NCI-H774 (cell line): Measurements from ENCODE around the gene NHERF1.

Source experiments
- DNase-seq: peaks from one replicate; lab custom pipeline; 2025; lab: John Stamatoyannopoulos, UW

Gene NHERF1

DNA sequence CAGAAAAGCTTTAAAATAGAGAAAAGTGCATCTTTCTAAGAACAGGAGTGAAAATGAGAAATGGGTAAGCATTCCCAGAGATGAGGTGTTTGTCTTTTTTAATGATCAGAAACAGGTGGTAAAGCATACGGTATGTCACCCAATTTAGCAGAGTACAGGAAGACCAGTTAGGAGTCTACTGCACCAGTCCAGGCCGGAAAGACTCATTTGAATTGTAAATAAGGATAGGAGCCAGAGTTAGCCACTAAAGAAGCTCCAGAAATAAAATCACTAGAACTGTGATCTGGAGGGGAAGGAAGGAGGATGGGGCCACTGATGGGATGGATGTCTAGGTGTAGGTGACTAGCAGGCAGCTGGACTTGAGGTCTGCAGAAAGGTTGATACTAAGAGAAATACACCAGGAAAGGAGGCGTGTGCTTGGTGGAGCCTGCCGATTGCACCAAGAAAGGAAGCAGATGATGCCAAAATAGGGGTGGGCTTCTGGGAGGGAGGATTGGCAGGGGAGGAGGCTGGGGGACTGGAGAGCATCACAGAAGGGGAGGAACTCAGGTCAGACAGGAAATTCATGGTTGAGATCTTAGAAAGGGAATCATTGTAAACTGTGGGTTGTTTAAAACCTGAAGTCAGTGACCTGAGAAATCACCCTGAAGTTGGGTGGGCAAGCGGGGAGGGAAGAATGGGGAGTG, 35.8 kb downstream of the NHERF1 start:
- DNase-seq: no peak

DNA sequence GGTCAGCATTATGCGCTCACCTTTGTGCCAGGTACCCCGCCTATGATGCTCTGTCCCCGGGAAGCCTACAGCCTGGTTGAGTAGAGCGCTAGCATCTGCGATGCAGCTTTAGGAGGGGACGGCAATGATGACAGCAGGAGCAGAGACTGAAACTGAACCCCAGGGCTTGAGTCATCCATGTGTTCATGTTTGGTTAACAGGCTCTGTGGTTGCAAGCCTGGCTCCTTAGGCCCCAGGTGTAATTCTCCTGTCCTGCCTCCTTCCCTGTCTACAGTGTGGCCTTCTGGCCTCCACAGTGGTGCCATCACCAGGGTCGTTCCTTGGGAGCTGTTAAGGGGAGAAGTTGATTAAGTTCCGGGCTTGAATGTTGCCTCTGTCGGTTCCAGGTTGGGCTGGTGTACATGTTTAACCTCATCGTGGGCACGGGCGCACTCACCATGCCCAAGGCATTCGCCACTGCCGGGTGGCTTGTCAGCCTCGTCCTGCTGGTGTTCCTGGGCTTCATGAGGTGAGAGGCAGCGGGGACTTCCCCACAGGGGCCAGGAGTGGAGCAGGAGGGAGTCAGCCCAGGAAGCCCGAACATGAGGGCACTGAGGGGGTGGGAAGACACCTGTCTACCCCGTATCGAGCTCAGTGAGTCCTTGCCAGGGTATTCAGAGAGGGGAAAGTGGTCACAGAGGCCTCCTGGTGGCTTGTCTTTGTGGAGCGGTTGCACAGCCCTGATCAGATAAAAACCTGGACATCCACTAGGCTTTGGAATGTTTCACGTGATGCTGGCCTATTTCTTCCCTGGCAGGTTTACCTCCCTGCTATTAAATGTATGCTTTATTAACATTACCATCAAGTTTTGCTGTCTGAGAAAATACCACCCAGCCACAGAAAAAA, 36.9 kb downstream of the NHERF1 start:
- no peak for DNase-seq

DNA sequence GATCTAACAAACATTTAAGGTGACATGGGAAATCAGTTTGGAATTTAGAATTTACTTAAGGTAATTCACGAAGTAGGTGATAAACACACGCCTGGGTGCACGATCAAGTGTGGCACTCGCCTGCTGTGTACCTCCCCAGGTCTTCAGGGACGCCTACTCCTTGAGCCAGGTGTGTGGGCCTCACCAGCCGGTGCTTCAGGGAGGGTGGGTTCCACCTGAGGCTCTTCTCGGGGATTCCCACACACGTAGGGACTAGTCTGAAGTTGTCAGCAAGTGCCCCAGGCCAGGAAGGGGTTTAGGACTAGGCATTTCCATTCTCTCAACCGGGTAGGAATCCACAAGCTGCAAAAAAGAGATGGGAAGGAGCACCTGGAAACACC, 37.5 kb downstream of the NHERF1 start:
- DNase-seq: no peak

DNA sequence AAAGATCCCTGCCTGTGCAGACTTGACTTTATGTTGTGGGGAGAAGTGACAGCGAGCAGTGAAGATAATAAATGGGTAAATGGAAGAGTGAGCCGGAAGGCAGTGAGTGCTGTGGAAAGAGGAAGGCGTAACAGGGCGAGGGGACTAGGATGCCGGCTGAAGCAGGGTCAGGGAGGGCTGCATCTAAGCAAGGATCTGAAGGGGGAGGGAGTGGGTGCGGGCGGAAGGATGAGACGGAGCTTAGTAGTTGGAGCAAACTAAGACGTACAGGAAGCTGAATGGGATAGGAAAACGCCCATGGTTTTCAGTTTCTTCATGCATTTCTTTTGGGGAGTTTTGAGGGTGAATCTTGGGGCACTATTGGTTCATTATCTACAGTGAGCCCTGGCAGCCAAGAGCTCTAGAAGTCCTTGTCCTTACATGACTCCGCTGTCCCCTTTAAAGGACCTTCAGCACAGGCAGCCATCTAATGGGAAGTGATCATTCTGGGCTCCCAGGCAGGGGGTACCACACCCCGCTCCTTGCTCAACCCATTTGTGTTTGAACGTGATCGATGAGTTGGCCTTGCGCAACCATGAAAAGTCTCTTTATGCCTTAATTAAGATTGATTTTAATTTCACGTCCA, 38.1 kb downstream of the NHERF1 start:
- DNase-seq: no peak

DNA sequence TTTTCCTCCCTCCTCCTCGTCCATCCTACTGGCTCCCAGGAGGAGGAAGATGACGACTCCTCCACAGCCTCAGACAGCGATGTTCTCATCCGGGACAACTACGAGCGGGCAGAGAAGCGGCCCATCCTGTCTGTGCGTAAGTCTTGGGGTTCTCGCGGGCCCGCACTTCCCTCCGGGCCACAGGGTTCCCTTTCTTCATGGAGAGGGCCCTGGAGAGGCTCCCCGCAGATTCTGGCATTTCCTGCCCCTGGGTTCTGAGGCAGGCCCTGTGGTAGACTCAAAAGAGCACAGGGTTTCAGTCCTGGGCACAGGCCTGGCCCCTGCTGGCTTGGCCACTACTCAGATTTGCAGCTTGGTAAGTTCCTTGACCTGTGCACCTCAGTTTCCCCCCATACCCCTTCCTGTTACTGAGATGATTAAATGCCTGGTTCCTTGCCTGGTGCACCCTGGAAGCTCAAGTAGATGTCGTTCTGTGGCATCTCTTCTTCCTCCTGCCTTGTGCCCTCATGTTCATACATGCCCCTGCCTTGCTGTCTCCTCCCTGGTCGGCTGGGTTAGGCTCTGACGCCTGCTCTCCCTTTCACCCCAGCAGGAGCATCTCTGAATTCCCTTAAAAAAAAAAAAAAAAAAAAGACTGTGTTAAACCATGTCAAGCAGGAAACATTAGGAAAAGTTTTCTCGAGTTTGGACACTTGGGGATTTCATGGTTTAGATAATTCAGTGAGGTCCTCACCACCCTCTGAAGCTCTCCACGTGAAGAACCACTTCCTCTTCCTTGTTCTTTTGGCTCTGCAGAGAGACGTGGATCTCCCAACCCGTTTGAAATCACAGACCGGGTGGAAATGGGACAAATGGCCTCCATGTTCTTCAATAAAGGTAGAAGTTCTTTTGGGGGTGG, 42.0 kb downstream of the NHERF1 start:
- DNase-seq: no peak

DNA sequence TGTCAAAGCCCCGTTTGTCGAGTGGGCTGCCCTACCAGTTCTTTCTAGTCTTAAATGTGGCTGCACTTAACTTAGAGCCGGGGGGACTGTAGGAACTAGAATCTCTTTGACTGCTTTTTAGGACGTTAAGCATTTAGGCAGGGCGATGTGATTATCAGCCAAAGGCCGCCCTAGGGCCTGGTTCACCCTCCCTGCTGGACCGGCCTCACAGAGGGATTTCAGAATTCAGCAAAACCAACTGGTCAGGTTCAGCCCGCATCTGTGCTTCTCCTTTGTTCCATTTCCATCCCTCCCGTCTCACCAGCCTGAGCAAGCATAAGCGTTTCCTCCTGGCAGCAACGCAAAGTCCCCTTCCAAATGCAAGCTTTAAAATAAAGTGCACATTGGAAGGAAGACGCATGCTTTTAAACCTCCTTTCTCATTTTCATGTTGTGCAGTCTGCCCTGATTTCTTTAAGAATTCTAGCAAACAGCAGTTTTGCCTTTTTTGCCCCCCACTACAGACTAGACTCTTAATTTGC, 44.2 kb downstream of the NHERF1 start:
- DNase-seq: no peak

DNA sequence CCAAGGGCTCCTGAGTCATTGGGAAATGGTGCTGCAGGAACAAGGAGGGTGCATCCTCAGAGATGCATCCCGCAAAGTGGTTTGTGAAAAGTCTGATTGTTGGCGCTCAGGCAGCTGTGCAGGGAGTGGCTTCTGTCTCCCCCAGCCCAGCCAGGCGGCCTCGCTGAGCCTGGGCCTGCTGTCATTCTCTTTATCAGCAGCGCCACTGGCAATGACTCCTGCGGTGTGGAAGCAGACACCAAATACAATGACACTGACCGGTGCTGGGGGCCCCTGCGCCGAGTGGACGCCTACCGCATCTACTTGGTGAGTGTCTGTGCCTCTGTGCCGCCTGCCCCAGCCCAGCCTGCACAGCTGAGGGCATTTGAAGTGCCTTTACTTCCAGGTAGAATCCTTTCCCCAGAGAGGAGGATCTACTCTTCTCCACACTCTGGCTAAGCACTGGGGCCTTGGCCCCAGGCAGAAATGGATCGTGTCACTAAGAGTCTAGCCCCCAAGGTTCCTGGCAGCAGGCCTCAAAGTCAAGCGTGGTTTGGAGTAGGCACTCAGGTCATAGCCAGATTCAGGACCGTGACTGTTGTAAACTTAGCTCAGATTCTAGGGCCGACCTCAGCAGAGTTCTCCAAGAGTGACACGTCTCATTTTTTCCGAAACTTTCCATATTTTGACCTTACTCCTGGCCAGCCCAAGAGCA, 47.0 kb downstream of the NHERF1 start:
- no peak for DNase-seq

DNA sequence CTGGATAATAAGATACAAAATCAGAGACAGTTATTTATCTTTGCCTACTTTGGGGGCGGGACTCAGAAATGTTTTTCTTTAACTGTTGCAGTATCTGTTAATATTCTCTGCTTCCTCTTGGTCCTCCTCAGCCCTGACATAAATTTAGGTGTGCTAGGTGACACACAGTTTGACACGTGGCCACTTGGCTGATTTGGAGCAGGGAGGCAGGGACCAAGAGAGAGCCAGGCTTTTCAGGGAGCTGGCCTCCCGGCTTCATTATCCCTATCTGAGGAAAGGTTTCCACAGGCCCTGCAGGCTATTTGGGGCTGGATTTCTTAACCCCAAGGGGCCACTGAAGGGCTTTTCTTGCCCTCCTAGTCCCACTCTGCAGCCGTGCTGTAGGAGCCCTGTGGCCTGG, 47.8 kb downstream of the NHERF1 start:
- no peak for DNase-seq

DNA sequence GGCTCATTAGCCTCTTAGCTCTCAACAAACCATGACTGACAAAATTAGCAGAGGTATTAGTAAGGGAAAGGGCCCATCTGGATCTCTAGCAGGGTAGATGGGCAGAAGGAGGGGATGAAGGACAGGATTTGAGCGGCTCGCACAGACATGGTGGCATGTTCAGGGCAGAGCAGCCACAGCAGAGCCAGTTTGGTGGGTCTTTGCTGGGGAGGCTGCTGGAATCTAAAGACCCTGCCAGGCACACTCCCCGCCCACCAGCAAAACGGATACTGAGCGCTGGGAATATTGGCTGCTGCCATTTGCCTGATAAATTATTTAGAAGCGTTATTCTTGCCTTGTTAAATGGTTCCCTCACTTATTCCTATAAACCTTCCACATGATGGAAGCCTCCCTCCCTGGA, 48.4 kb downstream of the NHERF1 start:
- no peak for DNase-seq

DNA sequence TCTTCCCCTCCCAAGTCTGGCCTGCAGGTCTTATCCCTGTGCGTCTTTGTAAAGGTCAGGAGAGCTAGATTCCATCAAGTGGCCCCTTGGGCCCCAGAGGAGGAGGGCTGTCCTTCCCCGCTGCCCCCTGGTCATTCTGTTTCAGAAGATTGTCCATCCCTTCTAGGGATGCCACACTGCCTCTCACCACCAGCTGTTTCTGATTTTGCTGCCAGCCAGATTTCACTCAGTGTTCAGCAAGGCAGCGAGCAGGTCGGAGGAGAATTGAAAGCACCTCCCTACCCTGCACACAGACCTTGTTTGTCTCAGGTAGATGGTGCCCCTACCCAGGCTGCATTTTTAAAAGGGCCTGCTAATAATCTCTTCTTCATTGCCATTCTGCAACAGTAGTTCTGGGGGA, 49.4 kb downstream of the NHERF1 start:
- DNase-seq: no peak

DNA sequence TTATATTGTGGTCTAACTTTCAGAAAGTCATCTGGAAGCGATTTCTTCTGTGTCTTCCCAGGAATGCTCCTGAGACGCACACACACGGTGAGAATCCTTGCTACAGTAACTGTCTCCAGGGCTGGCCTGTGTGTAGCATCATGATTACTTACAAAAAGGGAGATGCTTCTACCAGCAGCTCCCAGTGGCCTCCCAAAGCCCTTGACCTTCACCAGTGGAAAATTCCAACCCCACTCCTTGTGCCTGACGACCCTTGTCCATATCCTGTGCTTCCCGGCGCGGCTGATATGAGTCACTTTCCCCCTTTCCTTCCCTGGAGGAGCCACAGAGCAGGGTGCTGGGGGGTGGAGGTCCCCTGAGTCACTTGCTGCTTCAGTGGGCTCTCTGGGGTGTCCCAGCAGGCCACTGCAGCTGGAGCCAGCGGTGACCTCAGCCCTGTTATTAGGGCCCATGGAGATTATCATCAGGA, 49.8 kb downstream of the NHERF1 start:
- DNase-seq: no peak

DNA sequence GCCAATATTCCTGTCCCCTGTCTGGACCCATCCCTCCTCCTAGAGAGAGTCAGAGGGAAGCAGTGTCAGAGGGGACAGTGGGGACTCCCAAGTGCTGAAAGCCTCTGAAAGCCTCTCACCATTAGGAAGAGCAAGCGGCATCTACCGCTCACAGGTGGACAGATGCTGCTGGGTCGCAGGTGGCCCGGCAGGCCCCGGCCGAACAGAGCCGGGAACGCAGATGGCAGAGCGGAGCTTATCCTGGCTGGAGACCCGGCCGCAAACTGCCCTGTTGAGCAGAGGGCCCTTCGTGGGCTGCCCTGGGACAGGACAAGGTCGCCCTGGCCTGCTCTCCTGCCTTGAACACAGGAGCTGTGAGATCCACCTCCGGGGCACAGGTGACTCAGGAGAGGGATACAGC, 50.7 kb downstream of the NHERF1 start:
- no peak for DNase-seq

DNA sequence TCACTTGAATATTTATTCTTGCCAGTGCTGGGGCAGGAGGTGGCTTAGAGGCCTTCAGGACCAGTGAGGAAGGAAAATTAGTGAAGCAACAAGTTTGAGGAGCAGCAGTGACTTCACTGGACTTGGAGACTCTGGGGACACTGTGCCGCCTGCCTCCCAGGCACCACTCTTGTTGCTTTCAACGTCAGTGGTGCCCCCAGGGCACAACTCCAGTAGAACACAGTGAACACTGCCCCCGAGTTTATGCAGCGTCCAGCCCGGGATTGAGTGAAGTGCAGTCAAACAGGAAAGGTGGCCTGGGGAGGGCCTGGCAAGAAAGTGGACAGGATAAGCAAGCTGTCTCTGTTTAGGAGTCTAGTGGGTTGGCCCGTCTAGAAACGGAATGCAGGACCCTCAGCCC, 52.1 kb downstream of the NHERF1 start:
- DNase-seq: no peak

DNA sequence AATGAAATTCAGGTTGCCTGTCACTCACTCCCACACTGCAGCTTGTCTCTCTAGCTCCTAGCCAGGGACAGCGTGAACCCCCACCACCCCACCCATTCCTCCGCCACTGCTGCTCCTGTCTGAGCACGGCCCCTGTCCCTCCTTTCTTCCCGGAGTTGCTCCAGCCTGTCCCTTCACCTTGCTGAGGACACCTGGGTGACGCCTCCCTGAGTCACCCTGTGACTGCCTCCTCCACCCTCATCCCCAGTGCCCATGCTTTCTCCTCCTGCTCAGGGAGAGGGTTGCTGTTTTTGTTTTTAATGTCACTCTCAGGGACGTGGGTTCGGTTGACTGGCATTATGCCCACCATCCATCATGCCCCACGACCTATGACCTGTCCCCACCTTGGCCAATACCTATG, 53.5 kb downstream of the NHERF1 start:
- DNase-seq: no peak

DNA sequence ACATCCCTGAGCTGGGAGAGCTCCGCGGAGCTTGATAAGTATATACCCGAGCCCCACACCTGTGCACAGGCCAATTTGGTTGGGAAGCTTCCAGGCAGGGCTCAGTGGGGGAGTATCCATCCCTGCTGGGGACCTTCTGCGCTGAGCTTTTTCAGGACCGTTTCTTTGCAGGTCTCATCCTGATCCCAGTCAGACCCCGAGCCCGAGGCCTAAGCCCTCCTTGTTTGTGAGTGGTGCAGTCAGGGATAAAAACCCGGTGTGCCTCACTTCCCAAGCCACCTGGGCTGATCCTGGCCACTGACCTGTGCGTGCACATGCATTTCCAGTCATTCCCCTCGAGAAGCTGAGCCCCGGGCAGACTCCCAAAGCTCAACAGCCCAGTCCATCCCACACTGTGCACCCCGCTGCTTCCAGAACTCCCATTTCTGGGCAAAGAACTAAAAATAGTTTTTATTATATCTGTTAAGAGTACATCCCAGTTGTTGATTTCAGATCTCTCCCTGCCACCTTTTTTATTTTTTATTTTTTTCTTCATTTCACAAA, 55.0 kb downstream of the NHERF1 start:
- no peak for DNase-seq

DNA sequence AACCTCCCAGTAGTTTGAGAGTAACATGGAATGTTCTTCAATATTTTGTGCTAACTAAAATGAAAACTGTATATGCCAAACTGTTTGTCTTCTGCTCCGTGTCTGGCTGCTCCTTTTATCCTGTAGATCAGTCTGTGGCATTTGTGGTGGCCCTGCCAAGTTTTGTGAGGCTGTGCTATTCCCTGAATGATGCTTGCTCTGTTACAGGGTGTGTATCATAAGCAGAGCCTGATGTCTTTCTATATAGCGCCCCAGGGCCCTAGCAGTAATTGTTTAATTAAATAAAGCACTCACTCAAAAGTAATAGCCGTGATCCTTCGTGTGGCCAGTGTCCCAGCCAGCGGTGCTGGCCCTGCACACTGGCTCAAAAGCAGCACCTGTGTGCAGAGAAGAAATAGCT, 55.5 kb downstream of the NHERF1 start:
- no peak for DNase-seq

DNA sequence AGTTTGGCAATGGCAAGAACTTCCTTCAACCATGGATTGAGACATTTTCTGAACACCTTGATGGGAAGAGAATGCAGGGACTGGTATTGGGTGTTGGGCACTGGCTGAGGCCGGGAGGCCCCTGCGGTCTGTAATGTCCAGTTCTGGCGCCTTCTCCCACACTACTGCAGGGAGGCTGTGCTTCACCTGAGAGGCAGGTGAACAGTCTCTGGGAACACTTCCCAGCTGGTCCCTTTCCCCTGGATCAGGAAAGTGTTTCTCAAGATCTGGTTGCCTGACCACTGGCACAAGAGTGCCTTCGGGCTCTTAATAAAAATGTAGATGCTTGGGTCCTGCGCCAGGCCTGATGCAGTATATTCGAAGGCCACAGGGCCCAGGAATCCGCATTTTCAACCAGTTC, 56.3 kb downstream of the NHERF1 start:
- DNase-seq: no peak

DNA sequence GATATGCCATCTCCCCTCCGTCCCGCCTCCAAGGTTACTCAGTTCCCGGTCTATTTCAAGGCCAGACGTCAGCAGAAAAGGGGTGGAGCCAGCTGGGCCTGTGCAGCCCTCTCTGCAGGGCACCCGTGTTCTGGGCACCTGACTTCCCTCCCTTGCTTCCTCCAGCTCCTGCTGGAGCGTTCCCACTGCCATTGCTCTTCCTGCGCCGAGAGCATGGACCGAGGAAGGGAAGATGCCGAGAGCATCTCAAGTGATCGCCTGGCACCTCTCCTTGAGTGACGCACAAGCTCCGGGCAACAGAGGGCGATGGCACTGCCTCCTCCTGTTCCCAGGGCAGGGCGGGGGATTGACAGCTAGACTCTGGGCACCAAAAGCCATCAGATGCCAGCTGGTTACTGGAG, 57.2 kb downstream of the NHERF1 start:
- DNase-seq: no peak

DNA sequence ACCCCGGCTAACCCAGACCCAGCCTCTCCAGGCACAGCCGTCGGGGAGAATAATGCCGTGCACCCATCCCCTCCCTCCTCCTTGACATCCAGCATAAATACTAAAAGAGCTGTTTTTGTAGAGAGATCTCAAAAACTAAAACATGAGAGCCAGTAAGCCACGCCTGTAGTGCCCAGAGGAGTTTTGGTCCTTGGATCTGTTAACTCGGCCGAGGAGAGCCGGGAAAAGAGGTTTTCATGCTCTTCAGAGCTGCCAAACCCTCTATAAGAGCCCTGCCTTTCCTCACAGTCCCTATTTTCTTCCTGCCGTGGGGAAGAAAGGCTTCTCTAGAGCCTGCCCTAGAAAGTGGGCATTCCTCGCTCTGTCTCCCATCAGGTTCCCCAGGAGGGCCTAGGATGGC, 57.9 kb downstream of the NHERF1 start:
- DNase-seq: no peak

DNA sequence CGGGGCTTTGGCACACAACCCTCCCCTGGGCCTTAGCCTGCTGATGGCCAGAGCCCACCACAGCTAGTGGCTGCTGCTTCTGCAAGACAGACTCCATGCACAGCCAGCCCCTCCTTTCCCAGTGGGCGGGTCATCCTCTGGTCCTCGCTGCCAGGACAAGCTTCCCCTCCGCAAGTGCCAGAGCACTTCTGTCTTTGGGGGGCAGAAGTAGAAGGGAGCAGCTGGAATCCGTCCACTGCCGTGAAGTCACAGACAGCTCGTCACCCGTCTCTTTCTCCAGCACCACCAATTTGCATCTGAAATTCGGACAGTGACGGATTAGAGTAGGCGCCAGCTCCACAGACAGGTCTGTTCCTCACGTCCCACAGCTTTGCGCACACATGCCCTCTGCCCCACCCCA, 59.0 kb downstream of the NHERF1 start:
- DNase-seq: no peak

DNA sequence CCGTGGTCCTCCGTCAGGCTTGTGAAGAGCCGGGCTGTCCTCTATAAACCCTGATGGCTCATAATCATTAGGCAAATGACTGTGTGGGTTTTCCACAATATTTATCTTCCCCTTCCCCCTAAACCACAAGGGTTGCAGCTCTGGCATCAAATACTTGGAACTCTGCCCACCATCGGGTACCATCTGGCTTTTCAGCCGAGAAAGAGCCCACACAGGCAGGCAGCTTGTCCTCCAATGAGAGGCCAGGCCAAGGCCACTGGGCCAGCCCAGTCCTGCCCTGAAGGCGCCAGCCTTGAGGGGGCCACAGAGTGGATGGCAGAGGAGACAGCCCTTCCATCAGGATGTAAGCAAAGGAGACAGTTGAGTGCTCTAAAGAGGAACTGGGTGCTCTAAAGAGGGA, 59.5 kb downstream of the NHERF1 start:
- no peak for DNase-seq
